Suprapubic skin (tissue), 4 donors: ENCODE results near the gene HFM1.

ENCODE experiments used
- CTCF ChIP-seq, 2 donors: fragments of 200-600 bp in 1 of 2; fragments of 450-650 bp in 1 of 2; sonication (generic) in 1 of 2; IDR thresholded peaks; one replicate each; pipeline ENCODE4 v1.5.1; 2016 to 2019; ENCODE audit warnings: antibody characterized with exemption in 2 of 2, mild to moderate bottlenecking in 1 of 2, moderate library complexity in 1 of 2
- EP300 ChIP-seq: sonication (generic); formaldehyde crosslinking; IDR thresholded peaks from one replicate; pipeline ENCODE4 v1.6.1; 2017; ENCODE audit warnings: antibody characterized with exemption
- POLR2A ChIP-seq, 2 donors: fragments of 450-650 bp; IDR thresholded peaks; one replicate each; pipeline ENCODE4 v1.6.1; 2017; ENCODE audit warnings: antibody characterized with exemption in 2 of 2, mild to moderate bottlenecking in 2 of 2, moderate library complexity in 2 of 2
- POLR2AphosphoS5 ChIP-seq, 3 donors: sonication (generic); formaldehyde crosslinking; IDR thresholded peaks; one replicate each; pipeline ENCODE4 v1.6.1; 2017; ENCODE audit warnings: antibody characterized with exemption in 3 of 3

GRCh38 chr1:91224878-91225277 is 179.8 kb downstream of the HFM1 start:
- TF ChIP-seq POLR2AphosphoS5 (IDR thresholded peaks at IDR 0.05): no peak
- no peak for TF ChIP-seq CTCF (IDR thresholded peaks at IDR 0.05)
- no peak for TF ChIP-seq POLR2A (IDR thresholded peaks at IDR 0.05)
- TF ChIP-seq EP300: no peak
